ENCODE measurements around the gene FRG1.
"Not testable (repeated sequence)": the region's sequence is repeated elsewhere in the genome, so short reads cannot be mapped to it uniquely, and the experiment has no call there.

Gene FRG1

DNA sequence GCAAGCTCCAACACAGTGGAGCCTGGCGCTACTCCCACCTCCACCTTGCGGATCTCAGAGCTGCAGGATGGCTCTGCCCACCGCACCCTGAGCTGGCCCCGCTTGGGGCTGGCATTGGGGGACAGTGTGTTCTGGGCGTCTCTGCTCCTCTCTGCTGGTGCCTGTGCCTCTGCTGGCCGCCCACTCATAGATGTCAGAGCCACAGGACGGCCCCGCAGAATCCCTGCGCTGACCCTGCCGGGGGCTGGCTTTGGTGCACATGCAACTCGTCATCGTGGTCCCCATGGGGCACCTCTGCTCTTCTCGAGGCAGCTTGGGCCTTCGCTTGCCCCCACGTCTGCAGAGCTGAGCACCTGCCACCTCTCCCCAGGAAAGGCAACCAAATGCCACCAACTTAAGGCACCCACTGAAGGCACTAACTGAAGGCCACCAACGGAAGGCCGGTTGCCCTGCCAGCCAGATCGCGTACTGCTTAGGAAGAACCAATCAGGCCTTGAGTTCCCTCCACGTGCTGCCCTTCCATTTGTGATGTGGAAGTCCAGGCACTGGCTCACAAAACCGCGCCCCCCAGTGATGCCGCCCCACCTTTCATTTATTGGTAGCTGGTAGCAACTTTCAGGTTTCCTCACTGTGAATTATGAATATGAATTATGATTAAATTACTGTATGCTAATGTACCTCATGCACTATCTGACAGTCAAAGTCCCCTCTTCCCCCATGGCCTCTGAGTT lies 23.3 kb upstream of the FRG1 start:
- TF ChIP-seq ARNTL (CRISPR knock-in tag; IDR thresholded peaks at IDR 0.05; ENCODE audit: borderline replicate concordance, low read depth): no peak
- TF ChIP-seq, protein P1, sequence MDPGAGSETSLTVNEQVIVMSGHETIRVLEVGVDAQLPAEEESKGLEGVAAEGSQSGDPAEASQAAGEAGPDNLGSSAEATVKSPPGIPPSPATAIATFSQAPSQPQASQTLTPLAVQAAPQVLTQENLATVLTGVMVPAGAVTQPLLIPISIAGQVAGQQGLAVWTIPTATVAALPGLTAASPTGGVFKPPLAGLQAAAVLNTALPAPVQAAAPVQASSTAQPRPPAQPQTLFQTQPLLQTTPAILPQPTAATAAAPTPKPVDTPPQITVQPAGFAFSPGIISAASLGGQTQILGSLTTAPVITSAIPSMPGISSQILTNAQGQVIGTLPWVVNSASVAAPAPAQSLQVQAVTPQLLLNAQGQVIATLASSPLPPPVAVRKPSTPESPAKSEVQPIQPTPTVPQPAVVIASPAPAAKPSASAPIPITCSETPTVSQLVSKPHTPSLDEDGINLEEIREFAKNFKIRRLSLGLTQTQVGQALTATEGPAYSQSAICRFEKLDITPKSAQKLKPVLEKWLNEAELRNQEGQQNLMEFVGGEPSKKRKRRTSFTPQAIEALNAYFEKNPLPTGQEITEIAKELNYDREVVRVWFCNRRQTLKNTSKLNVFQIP (CRISPR knock-in tag; IDR thresholded peaks at IDR 0.05; ENCODE audit: borderline replicate concordance, low read depth): no peak
- no peak for TF ChIP-seq RARB (CRISPR knock-in tag; IDR thresholded peaks at IDR 0.05)
- no peak for ATAC-seq

- no peak for ATAC-seq
These were observed 19.6 kb upstream of the FRG1 start for GRCh38 chr4:189921058-189921457.

GRCh38 chr4:189926742-189927141 lies 13.9 kb upstream of the FRG1 start:
- not testable (repeated sequence) for ATAC-seq

More at GRCh38 chr4:189921058-189921457, 19.6 kb upstream of the FRG1 start:
- TF ChIP-seq TOX (CRISPR knock-in tag; IDR thresholded peaks at IDR 0.05; ENCODE audit: borderline replicate concordance): no peak
- no peak for TF ChIP-seq ISL1 (CRISPR knock-in tag; IDR thresholded peaks at IDR 0.05)
- no peak for TF ChIP-seq CSDC2 (CRISPR knock-in tag; IDR thresholded peaks at IDR 0.05)
- TF ChIP-seq, protein P1 (CRISPR knock-in tag; IDR thresholded peaks at IDR 0.05; ENCODE audit: borderline replicate concordance, low read depth): no peak
- no peak for TF ChIP-seq ZFP30 (CRISPR knock-in tag; IDR thresholded peaks at IDR 0.05)
- no peak for TF ChIP-seq ZNF8 (CRISPR knock-in tag; IDR thresholded peaks at IDR 0.05)
- no peak for TF ChIP-seq ARNTL (CRISPR knock-in tag; IDR thresholded peaks at IDR 0.05; ENCODE audit: borderline replicate concordance, low read depth)
- no peak for TF ChIP-seq PPARA (CRISPR knock-in tag; IDR thresholded peaks at IDR 0.05; ENCODE audit: borderline replicate concordance)
- no peak for TF ChIP-seq TCF4 (CRISPR knock-in tag; IDR thresholded peaks at IDR 0.05; ENCODE audit: borderline replicate concordance)
- no peak for TF ChIP-seq ZNF565 (CRISPR knock-in tag; conservative IDR thresholded peaks at IDR 0.05; ENCODE audit: low read depth)
- TF ChIP-seq PATZ1 (CRISPR knock-in tag; IDR thresholded peaks at IDR 0.05; ENCODE audit: borderline replicate concordance): no peak
- TF ChIP-seq ESRRG (CRISPR knock-in tag; IDR thresholded peaks at IDR 0.05): no peak
- no peak for TF ChIP-seq SNAI2 (CRISPR knock-in tag; IDR thresholded peaks at IDR 0.05)
- no peak for TF ChIP-seq ZC3H10 (CRISPR knock-in tag; IDR thresholded peaks at IDR 0.05)
- no peak for TF ChIP-seq ZNF70 (CRISPR knock-in tag; IDR thresholded peaks at IDR 0.05)
- no peak for TF ChIP-seq TSHZ2 (CRISPR knock-in tag; IDR thresholded peaks at IDR 0.05)
- TF ChIP-seq GLIS3 (CRISPR knock-in tag; IDR thresholded peaks at IDR 0.05): no peak
- TF ChIP-seq OSR1 (CRISPR knock-in tag; IDR thresholded peaks at IDR 0.05): no peak
- no peak for TF ChIP-seq CSRNP3 (CRISPR knock-in tag; IDR thresholded peaks at IDR 0.05)
